HFF-Myc (cell line): ENCODE measurements around the gene FSTL5.

Experiments
- DNase-seq: peaks from one replicate; pipeline ENCODE4 v3.0.0-alpha.2; 2011; ENCODE audit warnings: low read depth; ENCODE audit errors: extremely low read depth
- H3K4me3 ChIP-seq: replicated peaks from 2 replicates; pipeline ENCODE4 v1.5.1; 2011; ENCODE audit warnings: low read depth, mild to moderate bottlenecking, control low read depth, low read length
- CTCF ChIP-seq: IDR thresholded peaks from 2 replicates; pipeline ENCODE4 v1.5.1; 2012; ENCODE audit warnings: mild to moderate bottlenecking, low read depth, low read length, control low read depth; ENCODE audit errors: missing control alignments

The FSTL5 gene

DNA sequence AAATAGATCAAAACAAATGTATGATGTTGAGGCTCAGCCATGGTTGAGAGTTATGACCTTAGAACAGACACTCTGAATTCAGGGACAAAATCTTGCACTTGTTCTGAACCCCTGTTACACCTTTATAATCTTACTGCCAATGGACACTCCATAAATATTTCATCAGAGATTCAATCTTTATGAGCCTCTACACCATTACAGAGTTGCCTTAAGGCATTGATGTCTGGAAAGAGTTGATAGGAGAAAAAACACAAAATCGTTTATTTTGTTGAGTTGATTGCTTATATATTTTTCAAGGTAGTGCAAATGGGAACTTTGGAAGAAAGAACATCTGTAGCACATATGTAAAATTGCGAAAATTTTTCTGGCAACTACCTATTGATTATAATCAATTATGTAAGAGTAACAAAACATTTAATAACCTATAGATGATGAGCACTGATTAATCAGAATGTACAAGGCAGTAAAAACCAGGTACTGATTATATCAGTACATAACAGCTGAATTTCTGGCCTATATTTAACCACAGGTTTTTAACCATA, 568.5 kb downstream of the FSTL5 start:
- H3K4me3 ChIP-seq: no peak overlapping the region
- no peak for DNase-seq
- TF ChIP-seq CTCF: no peak

GRCh38 chr4:161585011-161585410, 578.8 kb downstream of the FSTL5 start:
- DNase-seq: no peak
- H3K4me3 ChIP-seq: no peak overlapping the region
- no peak for TF ChIP-seq CTCF

DNA sequence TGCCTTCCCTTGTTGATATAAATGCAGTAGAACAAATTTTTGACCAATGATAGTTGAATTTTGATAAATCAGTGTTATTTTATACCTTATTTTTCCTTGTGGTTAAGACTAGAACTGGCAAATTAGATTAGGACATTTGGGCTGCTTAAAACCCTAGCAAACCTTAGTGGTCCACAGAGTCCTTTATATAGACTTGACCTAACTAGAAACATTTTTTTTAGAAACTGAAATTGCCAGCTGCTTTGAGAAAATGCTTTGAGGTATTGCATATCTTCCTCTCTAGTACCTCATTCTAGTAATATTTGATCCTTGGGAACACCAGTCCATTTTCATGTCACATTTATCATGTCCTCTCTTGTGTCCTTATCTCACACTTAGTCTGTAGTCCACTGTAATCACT, 580.3 kb downstream of the FSTL5 start:
- no peak for TF ChIP-seq CTCF
- DNase-seq: no peak
- H3K4me3 ChIP-seq: no peak overlapping the region

DNA sequence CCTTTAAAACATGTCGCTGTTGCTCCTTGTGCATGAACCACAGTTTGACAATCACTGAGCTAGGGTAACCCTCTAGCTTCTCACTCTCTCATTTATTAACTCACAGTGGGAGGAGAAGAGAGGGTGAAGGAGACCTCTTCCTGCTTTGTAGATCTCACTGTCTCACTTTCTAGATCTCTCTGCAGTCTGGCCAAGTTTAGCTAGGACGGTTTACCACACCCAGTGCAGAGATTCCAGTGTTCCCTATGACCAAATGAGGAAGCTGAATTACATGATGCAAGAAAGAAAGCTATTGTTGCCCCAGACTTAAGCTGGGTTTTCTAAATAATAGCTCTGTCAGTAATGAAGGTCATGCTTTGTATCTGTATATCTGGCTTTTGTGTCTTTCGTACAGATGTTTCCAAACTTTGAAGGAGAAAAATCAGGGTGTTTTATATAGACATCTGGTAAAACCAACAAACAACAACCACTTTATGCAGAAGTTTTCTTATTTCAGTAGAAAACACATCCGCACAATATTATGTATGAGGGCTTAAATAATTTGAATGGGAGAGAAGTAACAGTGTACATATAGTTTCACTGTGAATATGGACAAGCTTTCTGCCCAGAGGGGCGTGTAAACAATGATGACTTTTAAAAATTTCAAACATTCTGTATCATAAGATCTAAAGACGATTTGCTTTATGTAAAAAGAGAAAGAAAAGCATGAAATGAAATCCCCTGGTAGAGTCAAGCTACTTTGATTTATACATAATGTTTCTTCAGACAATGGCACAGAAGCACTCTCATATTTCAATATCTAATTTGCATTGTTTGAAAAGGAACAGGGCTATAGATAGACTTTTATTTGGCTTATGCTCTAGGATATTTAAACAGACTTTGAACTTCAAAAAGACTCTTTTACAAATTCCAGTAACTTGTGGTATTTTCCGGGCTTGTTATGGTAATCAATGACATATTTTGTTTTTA, 582.3 kb downstream of the FSTL5 start:
- DNase-seq: no peak
- no peak overlapping the region for H3K4me3 ChIP-seq
- no peak for TF ChIP-seq CTCF

- TF ChIP-seq CTCF: no peak
- peak; percentile 97 for DNase-seq
- H3K4me3 ChIP-seq: no peak overlapping the region
Measured at GRCh38 chr4:161577579-161578301, 586.1 kb downstream of the FSTL5 start.

DNA sequence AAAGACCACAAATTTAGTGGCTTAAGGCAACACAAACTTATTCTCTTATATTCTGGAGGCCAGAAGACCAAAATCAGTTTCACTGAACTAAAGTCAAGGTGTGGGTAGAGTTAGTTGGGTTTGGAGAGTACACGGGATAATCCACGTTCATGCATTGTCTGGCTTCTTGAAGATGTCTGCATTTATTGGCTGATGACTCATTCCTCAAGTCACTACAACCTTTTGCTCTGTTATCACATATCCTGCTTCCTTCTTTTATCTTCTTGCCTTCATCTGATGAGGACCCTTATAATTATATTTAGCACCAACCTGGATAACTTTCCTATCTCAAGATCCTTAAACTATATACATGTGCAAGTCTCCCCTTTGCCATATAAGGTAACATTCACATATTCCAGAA, 590.0 kb downstream of the FSTL5 start:
- TF ChIP-seq CTCF: no peak
- no peak overlapping the region for H3K4me3 ChIP-seq
- DNase-seq: no peak
